Hematopoietic multipotent progenitor cell treated with erythropoietin and hydrocortisone succinate and interleukin-3 and kit ligand, for 6 days (in vitro differentiated cells): ENCODE data around the gene RAPGEF2.
A peak's percentile ranks its signal among the peaks of the same experiment; 100 is the strongest.
"Not testable (repeated sequence)": the region's sequence is repeated elsewhere in the genome, so short reads cannot be mapped to it uniquely, and the experiment has no call there.

Experiments used
- DNase-seq: peaks from one replicate; pipeline ENCODE4 v3.0.0-alpha.2; 2015

RAPGEF2 gene

DNA sequence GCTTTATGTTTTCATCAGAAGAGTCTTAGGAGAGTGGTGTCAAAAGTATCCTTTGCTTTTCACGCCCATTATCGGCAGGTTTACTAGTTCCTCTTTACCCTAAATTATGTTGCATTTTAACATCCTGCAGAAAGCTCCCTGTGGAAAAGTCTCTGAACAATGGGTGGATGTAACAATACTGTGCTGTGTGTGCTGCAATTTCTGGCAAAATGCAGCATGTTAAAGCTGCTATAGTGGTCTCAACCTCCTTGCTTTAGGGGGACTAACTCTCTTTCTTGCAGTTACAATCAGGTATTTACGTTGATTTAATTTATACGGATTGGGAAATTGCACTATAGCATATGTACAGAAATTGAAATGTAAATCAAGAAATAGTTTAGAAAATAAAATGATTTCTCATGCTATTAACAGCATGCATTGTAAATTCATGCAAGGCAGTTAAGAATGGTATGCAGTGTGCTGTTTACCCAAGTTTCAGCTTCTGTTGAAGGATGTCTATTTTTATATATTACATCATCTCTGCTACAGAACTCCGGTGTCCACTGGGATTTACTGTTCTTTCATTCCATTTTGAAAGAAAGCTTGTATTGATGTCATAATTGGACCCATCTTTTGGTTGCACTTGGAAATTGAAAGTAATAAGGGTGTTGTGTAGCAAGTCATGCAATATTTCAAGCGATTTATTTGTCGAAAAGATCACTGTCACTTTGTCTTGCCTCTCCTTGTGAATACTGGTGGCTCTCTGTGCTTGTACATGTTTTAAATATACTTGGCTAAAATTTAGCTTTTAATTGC lies 145.7 kb downstream of the RAPGEF2 start:
- DNase-seq: no peak

- no peak for DNase-seq
Measured at GRCh38 chr4:159250751-159251325, 148.0 kb downstream of the RAPGEF2 start.

DNA sequence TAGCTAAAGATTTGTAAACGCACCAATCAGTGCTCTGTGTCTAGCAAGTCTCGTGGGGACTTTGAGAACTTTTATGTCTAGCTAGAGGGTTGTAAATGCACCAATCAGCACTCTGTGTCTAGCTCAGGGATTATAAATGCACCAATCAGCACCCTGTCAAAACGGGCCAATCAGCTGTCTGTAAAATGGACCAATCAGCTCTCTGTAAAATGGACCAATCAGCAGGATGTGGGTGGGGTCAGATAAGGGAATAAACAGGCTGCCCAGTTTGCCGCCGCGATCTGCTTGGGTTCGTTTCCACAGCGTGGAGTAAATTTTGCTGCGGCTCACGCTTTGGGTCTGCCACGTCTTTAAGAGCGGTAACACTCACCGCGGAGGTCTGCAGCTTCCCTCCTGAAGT lies 148.7 kb downstream of the RAPGEF2 start:
- not testable (repeated sequence) for DNase-seq

- no peak for DNase-seq
Measured at GRCh38 chr4:159252491-159252890, 149.6 kb downstream of the RAPGEF2 start.

DNA sequence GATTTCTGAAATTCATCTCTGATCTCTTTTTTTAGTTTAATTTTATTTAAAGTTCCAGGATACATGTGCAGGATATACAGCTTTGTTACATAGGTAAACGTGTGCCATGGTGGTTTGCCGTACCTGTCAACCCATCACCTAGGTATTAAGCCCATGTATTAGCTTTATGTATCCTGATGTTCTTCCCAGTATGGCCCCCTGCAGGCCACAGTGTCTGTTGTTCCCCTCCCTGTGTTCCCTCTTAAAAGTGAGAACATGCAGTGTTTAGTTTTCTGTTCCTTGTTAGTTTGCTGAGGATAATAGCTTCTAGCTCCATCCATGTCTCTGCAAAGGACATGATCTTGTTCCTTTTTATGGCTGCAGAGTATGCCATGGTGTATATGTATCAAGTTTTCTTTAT lies 153.2 kb downstream of the RAPGEF2 start:
- no peak for DNase-seq

- no peak for DNase-seq
Measured at GRCh38 chr4:159258889-159259560, 156.1 kb downstream of the RAPGEF2 start.

DNA sequence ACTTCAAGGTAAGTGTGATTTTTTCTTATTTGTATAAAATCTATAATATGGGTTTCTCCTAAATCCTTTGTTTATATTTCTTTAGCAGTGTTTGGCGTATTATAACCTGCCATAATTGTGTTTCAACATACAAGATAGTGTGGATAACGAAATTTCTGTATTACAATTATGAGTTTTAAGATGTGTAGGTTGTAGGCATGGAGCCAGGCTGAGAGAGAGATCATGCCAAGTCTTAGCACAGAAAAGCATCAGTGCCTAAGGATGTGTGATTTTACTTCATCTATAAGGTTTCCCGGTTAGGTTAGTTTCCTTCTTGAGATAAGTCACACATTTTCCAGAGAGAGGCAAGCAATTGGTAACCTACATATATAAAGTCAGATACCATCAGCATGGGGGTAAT lies 161.2 kb downstream of the RAPGEF2 start:
- no peak for DNase-seq

- no peak for DNase-seq
Measured at GRCh38 chr4:159266981-159267868, 164.3 kb downstream of the RAPGEF2 start.

DNA sequence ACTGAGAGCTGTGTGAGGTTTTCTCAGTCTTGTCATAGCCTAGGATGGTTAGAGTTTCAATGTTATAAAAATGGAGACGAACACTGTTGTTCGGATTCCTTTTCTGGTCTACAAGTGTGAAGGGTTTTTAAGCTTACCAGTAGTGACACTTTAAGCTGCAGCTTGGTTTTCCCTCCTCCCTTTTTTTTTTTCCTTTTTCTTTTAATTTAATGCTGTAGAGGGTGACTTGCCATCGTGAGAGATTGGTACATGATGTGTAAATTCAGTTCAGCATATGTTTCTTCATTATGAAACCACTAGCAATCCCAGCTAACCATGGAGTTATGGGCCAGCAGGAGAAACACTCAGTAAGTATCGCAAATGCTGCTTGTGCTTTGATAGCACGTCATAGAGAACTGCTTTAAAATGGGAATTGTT lies 165.0 kb downstream of the RAPGEF2 start:
- DNase-seq: no peak

DNA sequence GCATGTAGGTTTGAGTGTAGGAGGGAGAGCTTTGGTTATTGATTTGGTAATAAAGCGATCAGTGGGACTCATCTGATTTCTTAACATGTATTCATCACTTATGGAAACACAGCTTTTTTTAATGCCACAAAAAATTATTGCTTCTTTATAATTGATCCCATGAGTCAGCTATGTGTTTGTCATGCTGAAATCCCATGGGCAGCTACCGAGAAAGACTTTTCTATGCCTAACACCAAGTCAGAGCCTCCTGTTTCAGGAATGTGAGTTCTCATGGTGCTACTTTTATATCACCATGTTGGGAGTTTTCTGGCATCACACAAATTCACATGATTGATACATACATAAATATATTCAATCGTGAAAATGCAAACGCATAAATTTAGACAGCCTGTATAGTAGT lies 165.7 kb downstream of the RAPGEF2 start:
- no peak for DNase-seq

GRCh38 chr4:159269116-159269515 lies 166.2 kb downstream of the RAPGEF2 start:
- DNase-seq: no peak

GRCh38 chr4:159269956-159270355 lies 167.1 kb downstream of the RAPGEF2 start:
- DNase-seq: no peak

- DNase-seq: peak; percentile 19
Measured at GRCh38 chr4:159271856-159272255, 169.0 kb downstream of the RAPGEF2 start.

DNA sequence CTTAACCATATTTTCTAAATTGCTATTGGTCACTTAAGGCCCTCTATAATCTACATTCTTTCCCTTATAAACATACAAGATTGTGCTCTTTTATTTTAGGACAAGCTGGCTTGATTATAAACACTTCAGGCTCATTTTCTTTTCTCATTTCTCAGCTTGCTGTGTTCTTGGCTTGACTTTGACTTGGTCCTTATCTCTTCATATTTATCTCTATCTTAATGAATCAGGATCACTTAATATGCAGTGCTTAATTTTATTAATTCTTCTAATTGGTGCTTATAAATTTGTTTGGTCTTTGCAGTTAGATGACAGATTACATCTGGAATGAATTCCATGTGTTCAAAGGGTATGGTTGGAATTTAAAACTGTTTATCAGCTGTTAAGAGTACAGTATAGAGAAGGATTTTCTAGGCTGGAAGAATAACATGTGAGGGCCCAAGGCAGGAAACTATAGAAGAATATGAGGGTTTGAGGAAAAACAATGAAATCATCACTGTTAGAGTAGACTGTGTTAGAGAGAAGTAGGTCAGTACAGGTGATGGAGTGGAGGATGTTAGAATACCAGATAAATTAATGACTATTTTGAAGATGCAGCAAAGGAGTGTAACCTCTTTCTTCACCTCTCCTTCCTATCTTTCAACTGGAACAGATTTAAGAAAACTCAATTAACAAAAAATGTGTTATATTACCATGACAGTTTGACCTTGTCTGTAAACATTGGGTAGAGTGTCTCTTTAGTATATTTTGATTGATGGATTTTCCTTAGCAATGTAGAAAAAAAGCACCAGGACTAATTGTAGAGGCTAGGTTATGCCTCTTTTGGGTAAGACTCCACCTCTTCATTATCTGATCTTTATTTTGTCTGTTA lies 169.6 kb downstream of the RAPGEF2 start:
- no peak for DNase-seq

DNA sequence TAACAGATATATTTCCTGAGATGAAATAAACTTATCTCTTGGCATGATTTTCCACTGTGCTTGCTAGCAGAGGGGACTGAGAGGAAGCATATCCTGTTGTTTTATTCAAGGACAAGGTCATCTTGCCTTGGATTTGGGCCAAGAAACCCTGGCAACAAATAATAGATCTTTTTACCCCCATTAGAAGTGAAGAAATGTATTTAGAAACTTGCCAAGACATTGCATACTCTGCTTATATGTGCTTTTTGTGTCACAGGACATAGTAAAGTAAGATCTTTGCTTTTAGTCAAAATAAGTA lies 170.2 kb downstream of the RAPGEF2 start:
- peak; percentile 38 for DNase-seq

GRCh38 chr4:159273841-159274240 lies 171.0 kb downstream of the RAPGEF2 start:
- no peak for DNase-seq

DNA sequence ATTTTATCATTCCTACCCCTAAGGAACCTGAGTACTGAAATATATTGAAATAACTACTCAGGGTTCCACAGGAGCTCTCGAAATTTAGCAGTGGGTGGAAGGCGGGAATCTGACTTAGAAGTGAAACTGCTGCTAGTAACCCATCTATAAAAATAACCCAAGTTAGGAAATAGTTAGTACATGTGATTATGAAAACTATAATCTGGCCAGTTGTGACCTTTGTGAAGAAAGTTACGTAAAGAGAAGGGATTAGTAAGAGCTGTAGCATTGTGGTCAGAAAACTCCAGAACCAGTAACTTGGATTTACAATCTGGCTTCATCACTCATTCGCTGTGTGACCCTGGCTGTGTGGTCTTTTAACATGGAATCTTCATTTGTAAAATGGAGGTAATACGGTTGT lies 175.5 kb downstream of the RAPGEF2 start:
- no peak for DNase-seq

- no peak for DNase-seq
Measured at GRCh38 chr4:159279084-159279483, 176.2 kb downstream of the RAPGEF2 start.

GRCh38 chr4:159280442-159281172 lies 177.7 kb downstream of the RAPGEF2 start:
- DNase-seq: no peak

DNA sequence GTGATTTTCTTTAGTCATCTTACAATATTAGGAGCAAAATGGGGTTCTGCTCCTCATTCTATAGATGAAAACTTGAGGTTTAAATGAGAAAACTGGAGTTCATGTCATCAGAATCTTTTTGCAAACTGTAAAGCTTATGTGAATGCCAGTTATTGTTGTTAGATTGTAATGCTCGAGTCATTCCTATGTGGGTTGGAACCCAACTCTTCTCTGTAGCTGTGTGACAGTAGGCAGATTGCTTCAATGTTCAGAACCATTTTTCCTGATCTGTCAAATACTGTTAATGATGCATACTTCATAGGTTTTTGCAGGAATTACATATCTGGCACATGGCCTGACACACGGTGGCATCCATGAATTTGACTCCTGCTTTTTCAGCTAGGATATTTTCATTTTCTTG lies 178.9 kb downstream of the RAPGEF2 start:
- no peak for DNase-seq

- no peak for DNase-seq
Measured at GRCh38 chr4:159282329-159282728, 179.4 kb downstream of the RAPGEF2 start.

DNA sequence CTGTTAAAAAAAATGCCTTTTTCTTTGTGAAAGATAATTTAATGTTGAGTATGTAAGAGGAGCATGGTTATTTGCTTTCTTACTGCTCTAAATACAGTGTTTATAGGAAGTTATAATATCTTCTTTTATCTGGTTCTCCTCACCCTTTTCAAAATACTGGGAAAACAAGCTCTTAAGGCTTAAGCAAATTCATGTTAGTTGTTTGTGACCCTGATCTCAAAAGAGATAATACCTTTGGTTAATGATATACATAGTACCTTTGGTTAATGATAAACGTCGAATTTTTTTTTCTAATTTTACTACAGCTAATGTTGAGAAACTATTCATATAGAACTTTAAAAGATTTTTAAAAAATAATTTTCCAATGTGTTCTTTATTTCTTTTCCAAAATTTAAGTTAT lies 180.1 kb downstream of the RAPGEF2 start:
- DNase-seq: no peak
